OCI-LY3 (cell line): ENCODE measurements around the gene SLA2.
"Not testable (repeated sequence)": the region's sequence is repeated elsewhere in the genome, so short reads cannot be mapped to it uniquely, and the experiment has no call there.

Experiments
- H2AFZ ChIP-seq: fragments of 200-600, 300-600 bp; shearing (Covaris generic); 2 replicates; pipeline ENCODE4 v1.6.0; 2014; ENCODE audit warnings: antibody characterized with exemption, low read depth, low read length
- H3K27ac ChIP-seq: fragments of 200-600, 300-600 bp; sonication (generic); 2 replicates; pipeline ENCODE4 v1.5.1; 2014; ENCODE audit warnings: mild to moderate bottlenecking, low read length, moderate library complexity, mixed read lengths
- H3K27me3 ChIP-seq: fragments of 200-600, 300-600 bp; sonication (generic); 2 replicates; pipeline ENCODE4 v1.6.1; 2014; ENCODE audit warnings: low read depth, low read length, mixed read lengths
- H3K36me3 ChIP-seq: fragments of 200-600, 300-600 bp; sonication (generic); replicated peaks from 2 replicates; pipeline ENCODE3; 2014; ENCODE audit warnings: low read depth, low read length, mixed read lengths
- H3K4me1 ChIP-seq: fragments of 300-600, 200-600 bp; sonication (generic); 2 replicates; pipeline ENCODE4 v1.6.1; 2014; ENCODE audit warnings: low read length, mixed read lengths
- H3K4me2 ChIP-seq: fragments of 200-600, 300-600 bp; sonication (generic); 2 replicates; pipeline ENCODE4 v1.6.1; 2014; ENCODE audit warnings: low read length, mixed read lengths
- H3K4me3 ChIP-seq: fragments of 300-600, 200-600 bp; sonication (generic); 2 replicates; pipeline ENCODE4 v1.5.1; 2014; ENCODE audit warnings: antibody characterized with exemption, mild to moderate bottlenecking, low read length, moderate library complexity
- H3K79me2 ChIP-seq: fragments of 300-600, 200-600 bp; shearing (Covaris generic); 2 replicates; pipeline ENCODE4 v1.6.1; 2014; ENCODE audit warnings: mild to moderate bottlenecking, low read length, mixed read lengths
- H3K9ac ChIP-seq: fragments of 300-600, 200-600 bp; shearing (Covaris generic); 2 replicates; pipeline ENCODE4 v1.6.0; 2014; ENCODE audit warnings: mild to moderate bottlenecking, low read length, moderate library complexity
- H3K9me3 ChIP-seq: fragments of 200-600, 300-600 bp; shearing (Covaris generic); 2 replicates; pipeline ENCODE4 v1.6.1; 2014; ENCODE audit warnings: low read length, mixed read lengths; ENCODE audit not compliant: insufficient read depth
- H4K20me1 ChIP-seq: fragments of 200-600, 300-600 bp; sonication (generic); 2 replicates; pipeline ENCODE4 v1.6.1; 2016; ENCODE audit warnings: low read length, mixed read lengths; ENCODE audit not compliant: insufficient read depth
- CTCF ChIP-seq: fragments of 200-600, 300-600 bp; sonication (generic); IDR thresholded peaks from 2 replicates; pipeline ENCODE4 v1.5.1; 2014; ENCODE audit warnings: antibody characterized with exemption, low read length, low read depth
- EZH2phosphoT487 ChIP-seq: fragments of 200-600 bp; shearing (Covaris generic); IDR thresholded peaks from 2 replicates; pipeline ENCODE4 v1.6.1; 2018; ENCODE audit warnings: antibody characterized with exemption, mixed run types, low read depth

Gene SLA2

DNA sequence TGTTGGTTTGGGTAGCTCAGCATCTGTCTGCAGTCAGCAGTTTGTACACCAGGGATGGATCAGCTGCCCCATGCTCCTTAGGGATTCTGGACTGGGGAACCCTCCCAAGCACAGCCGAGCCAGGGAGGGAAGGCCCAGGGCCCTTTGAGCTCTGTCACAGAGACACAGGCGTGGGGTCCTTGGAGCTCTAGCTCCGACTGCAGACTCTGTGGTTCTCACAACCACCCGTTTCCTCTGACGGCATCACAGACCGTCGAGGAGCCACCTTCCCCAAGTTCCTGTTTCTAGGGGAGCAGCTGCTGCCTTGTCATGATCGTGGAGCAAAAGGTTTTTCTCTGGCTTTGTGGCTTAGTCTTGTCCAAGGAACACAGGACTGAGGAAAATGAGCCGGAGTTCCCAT, at the start of gene SLA2:
Gene SLA2, minus strand, starts transcription at position 199 of the 400 bp plus-strand sequence. CDS start 4,861 bp downstream, outside the sequence.
- H3K9me3 ChIP-seq: no peaks in the 10 kb centered on the region
- H3K27me3 ChIP-seq: no peaks in the 10 kb centered on the region
- H3K4me2 ChIP-seq: peak within 1 kb of the TSS; percentile 23
- no peak for TF ChIP-seq EZH2phosphoT487
- no peak for TF ChIP-seq CTCF
- no peaks in the 10 kb centered on the region for H4K20me1 ChIP-seq
- no peaks in the 10 kb centered on the region for H3K79me2 ChIP-seq
- H3K4me1 ChIP-seq: peaks cover 6% of the 10 kb centered on the region
- no peak within 1 kb of the TSS for H3K9ac ChIP-seq
- H2AFZ ChIP-seq: peak within 1 kb of the TSS; percentile 74
- no peak within 1 kb of the TSS for H3K4me3 ChIP-seq
- H3K27ac ChIP-seq: no peak within 1 kb of the TSS
- no peaks in the 10 kb centered on the region for H3K36me3 ChIP-seq

DNA sequence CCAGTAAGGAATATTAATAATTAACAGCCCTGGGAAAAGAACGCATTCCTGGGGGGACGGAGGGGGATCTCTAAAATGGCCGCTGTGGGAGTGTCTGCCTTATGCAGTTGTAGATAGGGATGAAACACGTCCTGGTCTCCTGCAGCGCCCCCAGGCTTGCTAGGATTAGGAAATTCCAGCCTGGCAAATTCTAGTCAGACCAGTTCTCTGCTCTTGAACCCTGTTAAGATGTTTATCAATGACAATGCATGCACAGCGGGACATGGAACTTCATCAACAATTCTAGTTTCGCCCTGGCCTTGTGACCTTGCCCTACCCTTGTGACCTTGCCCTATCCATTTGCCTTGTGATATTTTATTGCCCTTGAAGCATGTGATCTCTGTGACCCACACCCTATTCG, 49.5 kb upstream of the SLA2 start:
- H3K36me3 ChIP-seq, H3K9me3 ChIP-seq, H3K4me3 ChIP-seq, H3K9ac ChIP-seq, H4K20me1 ChIP-seq, H2AFZ ChIP-seq, H3K79me2 ChIP-seq, H3K4me2 ChIP-seq, H3K27me3 ChIP-seq, H3K4me1 ChIP-seq, H3K27ac ChIP-seq: not testable (repeated sequence)

DNA sequence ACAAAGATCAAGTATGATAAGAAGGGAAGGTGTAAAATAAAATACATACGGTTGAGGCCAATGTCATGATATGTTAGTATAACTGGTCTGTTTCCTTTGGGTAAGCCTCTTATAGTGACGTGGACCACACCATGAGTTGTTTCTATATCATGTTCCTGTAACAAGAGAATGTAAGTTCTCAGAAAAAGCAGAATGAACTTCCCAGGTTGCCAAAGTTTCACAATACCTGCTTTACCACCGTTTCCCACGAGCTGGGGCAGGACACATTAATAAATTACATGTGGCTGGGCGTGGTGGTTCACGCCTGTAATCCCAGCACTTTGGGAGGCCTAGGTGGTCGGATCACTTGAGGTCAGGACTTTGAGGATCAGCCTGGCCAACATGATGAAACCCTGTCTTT, 42.6 kb upstream of the SLA2 start:
- no peak overlapping the region for H3K9ac ChIP-seq
- H3K27me3 ChIP-seq: no peaks in the 10 kb centered on the region
- no peaks in the 10 kb centered on the region for H3K4me1 ChIP-seq
- no peaks in the 10 kb centered on the region for H3K79me2 ChIP-seq
- H3K4me2 ChIP-seq: no peak overlapping the region
- no peak overlapping the region for H2AFZ ChIP-seq
- no peak for TF ChIP-seq CTCF
- TF ChIP-seq EZH2phosphoT487: no peak
- no peaks in the 10 kb centered on the region for H4K20me1 ChIP-seq
- H3K9me3 ChIP-seq: no peaks in the 10 kb centered on the region
- H3K27ac ChIP-seq: no peak overlapping the region
- no peak overlapping the region for H3K4me3 ChIP-seq
- H3K36me3 ChIP-seq: no peaks in the 10 kb centered on the region

DNA sequence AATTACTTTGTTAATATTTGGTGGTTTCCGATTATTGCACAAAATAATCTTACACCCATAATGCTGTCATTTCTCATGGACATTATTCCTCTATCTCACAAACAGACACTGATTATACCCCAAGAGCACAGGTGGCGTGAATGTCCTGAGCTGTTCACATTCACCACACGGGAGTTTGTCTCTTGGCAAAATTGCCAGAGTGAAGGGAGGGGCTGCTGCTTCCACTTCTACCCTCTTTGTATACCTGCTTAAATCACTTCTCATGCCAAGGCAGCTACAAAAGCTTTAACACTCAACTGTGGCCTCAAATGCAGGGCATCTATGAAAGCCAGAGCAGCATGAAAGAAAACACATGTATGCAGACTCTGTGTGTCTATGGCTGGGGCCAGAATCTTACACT, 41.9 kb upstream of the SLA2 start:
- Histone ChIP-seq H3K79me2 (no peaks in the 10 kb centered on the region), H3K9ac (no peak overlapping the region), H3K27ac (no peak overlapping the region), H4K20me1 (no peaks in the 10 kb centered on the region), H3K27me3 (no peaks in the 10 kb centered on the region), H3K9me3 (no peaks in the 10 kb centered on the region), H3K4me1 (no peaks in the 10 kb centered on the region), H3K4me3 (no peak overlapping the region), H2AFZ (no peak overlapping the region), H3K4me2 (no peak overlapping the region), H3K36me3 (no peaks in the 10 kb centered on the region)
- no peak for TF ChIP-seq CTCF
- no peak for TF ChIP-seq EZH2phosphoT487

GRCh38 chr20:36686944-36687343, 40.9 kb upstream of the SLA2 start:
- H3K4me3 ChIP-seq: no peak overlapping the region
- H3K27ac ChIP-seq: no peak overlapping the region
- no peaks in the 10 kb centered on the region for H3K27me3 ChIP-seq
- TF ChIP-seq CTCF: no peak
- no peak for TF ChIP-seq EZH2phosphoT487
- H3K79me2 ChIP-seq: no peaks in the 10 kb centered on the region
- H3K4me1 ChIP-seq: no peaks in the 10 kb centered on the region
- H3K9ac ChIP-seq: no peak overlapping the region
- no peaks in the 10 kb centered on the region for H3K9me3 ChIP-seq
- H4K20me1 ChIP-seq: no peaks in the 10 kb centered on the region
- H3K36me3 ChIP-seq: no peaks in the 10 kb centered on the region
- H2AFZ ChIP-seq: no peak overlapping the region
- H3K4me2 ChIP-seq: no peak overlapping the region
